Sigmoid colon (tissue), 7 donors: ENCODE results near the gene C12orf75. TPM values are rescaled to one million over a fixed set of nuclear protein-coding genes. Genes with fewer than 3 reads are reported as not detected.
A peak's percentile ranks its signal among the peaks of the same experiment; 100 is the strongest.

Source experiments
- DNase-seq: peaks from one replicate; pipeline ENCODE4 v3.0.0-alpha.2; 2019
- H3K27ac ChIP-seq, 4 donors: fragments of 200-600 bp; sonication (generic); one replicate each; pipeline ENCODE4 v1.5.1; 2016 to 2019; ENCODE audit warnings: mild to moderate bottlenecking in 1 of 4
- H3K27me3 ChIP-seq, 3 donors: fragments of 200-600 bp; sonication (generic); one replicate each; pipeline ENCODE4 v1.5.1; 2019; ENCODE audit warnings: mild to moderate bottlenecking in 1 of 3
- H3K36me3 ChIP-seq, 4 donors: fragments of 200-600 bp; sonication (generic); one replicate each; pipeline ENCODE4 v1.5.1; 2016 to 2019
- H3K4me1 ChIP-seq, 4 donors: fragments of 200-600 bp; sonication (generic); one replicate each; pipeline ENCODE4 v1.5.1; 2017 to 2019
- H3K4me3 ChIP-seq, 4 donors: fragments of 200-600 bp; sonication (generic); one replicate each; pipeline ENCODE4 v1.5.1; 2017 to 2019; ENCODE audit warnings: mild to moderate bottlenecking in 2 of 4, moderate library complexity in 1 of 4
- H3K9me3 ChIP-seq, 4 donors: fragments of 200-600 bp in 3 of 4; sonication (generic) in 3 of 4; one replicate each; pipeline versions ENCODE4 v1.5.1 to v1.6.1; 2013 to 2019
- EP300 ChIP-seq, 4 donors: sonication (generic); formaldehyde crosslinking; IDR thresholded peaks; one replicate each; pipeline ENCODE4 v1.6.1; 2017; ENCODE audit warnings: antibody characterized with exemption in 4 of 4
- POLR2A ChIP-seq, 2 donors: fragments of 450-650 bp; IDR thresholded peaks; one replicate each; pipeline ENCODE4 v1.6.1; 2016; ENCODE audit warnings: antibody characterized with exemption in 2 of 2, mild to moderate bottlenecking in 2 of 2, moderate library complexity in 2 of 2
- POLR2AphosphoS5 ChIP-seq, 4 donors: sonication (generic); formaldehyde crosslinking; IDR thresholded peaks; one replicate each; pipeline ENCODE4 v1.6.1; 2017; ENCODE audit warnings: antibody characterized with exemption in 4 of 4
- WGBS, 2 donors: extraction: QIAGEN DNeasy Blood & Tissue Kit; methylation state at CpG; one replicate each; pipeline ENCODE4 v1.1.7; 2013; 5-methylcytosine and 5-hydroxymethylcytosine counted together
- intact Hi-C: fragments of 100-400 bp; cut with DNase I; formaldehyde crosslinking; loops from one replicate; pipeline ENCODE4 v1.15.1; 2023
- polyA plus RNA-seq, 3 donors: library from polyadenylated mRNA; stranded (reverse); fragments of 200-250 nt; gene quantifications; one replicate each; pipeline ENCODE4 v1.2.3, GENCODE V29; 2013
- total RNA-seq, 4 donors: library from RNA; depleted of rRNA; stranded (reverse); fragments of >200 nt; gene quantifications; one replicate each; pipeline ENCODE4 v1.1.0, GENCODE V29; 2016
- TF ChIP-seq, protein P1 (sequence below), 4 experiments: fragments of 450-650 bp in 3 of 4; fragments of 200-600 bp in 1 of 4; IDR thresholded peaks; one replicate each; pipeline ENCODE4 v1.5.1; 2016 to 2019; ENCODE audit warnings: antibody characterized with exemption in 4 of 4, mild to moderate bottlenecking in 3 of 4, moderate library complexity in 2 of 4
- donor health status: healthy with polysubstance abuse.
- donor health status: Bipolar disorder and iron deficiency.
- donor health status: healthy.

C12orf75 gene
- total and polyA plus RNA-seq, 7 donors: 1.6 to 310 (median 4.4) TPM

- no peak for DNase-seq
- Histone ChIP-seq H3K27me3 (no peaks in the 10 kb centered on the region), H3K27ac (no peak overlapping the region), H3K9me3 (no peaks in the 10 kb centered on the region), H3K4me1 (no peaks in the 10 kb centered on the region), H3K36me3 (no peaks in the 10 kb centered on the region), H3K4me3 (no peak overlapping the region)
- 45 to 60% methylated on average over 3 of the region's 3 CpGs for WGBS, 2 donors
- intact Hi-C loops: no loop called here
- TF ChIP-seq POLR2A (IDR thresholded peaks at IDR 0.05) (no peak), EP300 (IDR thresholded peaks at IDR 0.05) (no peak), POLR2AphosphoS5 (IDR thresholded peaks at IDR 0.05) (no peak)
- TF ChIP-seq, protein P1, sequence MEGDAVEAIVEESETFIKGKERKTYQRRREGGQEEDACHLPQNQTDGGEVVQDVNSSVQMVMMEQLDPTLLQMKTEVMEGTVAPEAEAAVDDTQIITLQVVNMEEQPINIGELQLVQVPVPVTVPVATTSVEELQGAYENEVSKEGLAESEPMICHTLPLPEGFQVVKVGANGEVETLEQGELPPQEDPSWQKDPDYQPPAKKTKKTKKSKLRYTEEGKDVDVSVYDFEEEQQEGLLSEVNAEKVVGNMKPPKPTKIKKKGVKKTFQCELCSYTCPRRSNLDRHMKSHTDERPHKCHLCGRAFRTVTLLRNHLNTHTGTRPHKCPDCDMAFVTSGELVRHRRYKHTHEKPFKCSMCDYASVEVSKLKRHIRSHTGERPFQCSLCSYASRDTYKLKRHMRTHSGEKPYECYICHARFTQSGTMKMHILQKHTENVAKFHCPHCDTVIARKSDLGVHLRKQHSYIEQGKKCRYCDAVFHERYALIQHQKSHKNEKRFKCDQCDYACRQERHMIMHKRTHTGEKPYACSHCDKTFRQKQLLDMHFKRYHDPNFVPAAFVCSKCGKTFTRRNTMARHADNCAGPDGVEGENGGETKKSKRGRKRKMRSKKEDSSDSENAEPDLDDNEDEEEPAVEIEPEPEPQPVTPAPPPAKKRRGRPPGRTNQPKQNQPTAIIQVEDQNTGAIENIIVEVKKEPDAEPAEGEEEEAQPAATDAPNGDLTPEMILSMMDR (IDR thresholded peaks at IDR 0.05): no peak
These were observed 38.5 kb downstream of the C12orf75 start for GRCh38 chr12:105369014-105369413.

GRCh38 chr12:105374303-105374702, 43.8 kb downstream of the C12orf75 start:
- no peak overlapping the region for H3K4me3 ChIP-seq
- intact Hi-C loops: no loop called here
- no peaks in the 10 kb centered on the region for H3K27me3 ChIP-seq
- no peak for TF ChIP-seq POLR2AphosphoS5 (IDR thresholded peaks at IDR 0.05)
- TF ChIP-seq EP300 (IDR thresholded peaks at IDR 0.05): no peak
- WGBS, 2 donors: 82 to 92% methylated on average over 1 of the region's 1 CpG
- no peak for DNase-seq
- H3K4me1 ChIP-seq: no peaks in the 10 kb centered on the region
- no peak overlapping the region for H3K27ac ChIP-seq
- H3K36me3 ChIP-seq: no peaks in the 10 kb centered on the region
- no peaks in the 10 kb centered on the region for H3K9me3 ChIP-seq

- no peak for DNase-seq
- Histone ChIP-seq H3K36me3 (no peaks in the 10 kb centered on the region), H3K27me3 (no peaks in the 10 kb centered on the region), H3K4me3 (no peak overlapping the region), H3K4me1 (no peaks in the 10 kb centered on the region), H3K9me3 (no peaks in the 10 kb centered on the region), H3K27ac (no peak overlapping the region)
- WGBS, 2 donors: 91 to 93% methylated on average over 4 of the region's 4 CpGs
- intact Hi-C loops: no loop called here
- TF ChIP-seq EP300 (IDR thresholded peaks at IDR 0.05) (no peak), POLR2AphosphoS5 (IDR thresholded peaks at IDR 0.05) (no peak), POLR2A (IDR thresholded peaks at IDR 0.05) (no peak)
- TF ChIP-seq, protein P1 (IDR thresholded peaks at IDR 0.05): no peak
These were observed 46.6 kb downstream of the C12orf75 start for GRCh38 chr12:105377077-105377476.

DNA sequence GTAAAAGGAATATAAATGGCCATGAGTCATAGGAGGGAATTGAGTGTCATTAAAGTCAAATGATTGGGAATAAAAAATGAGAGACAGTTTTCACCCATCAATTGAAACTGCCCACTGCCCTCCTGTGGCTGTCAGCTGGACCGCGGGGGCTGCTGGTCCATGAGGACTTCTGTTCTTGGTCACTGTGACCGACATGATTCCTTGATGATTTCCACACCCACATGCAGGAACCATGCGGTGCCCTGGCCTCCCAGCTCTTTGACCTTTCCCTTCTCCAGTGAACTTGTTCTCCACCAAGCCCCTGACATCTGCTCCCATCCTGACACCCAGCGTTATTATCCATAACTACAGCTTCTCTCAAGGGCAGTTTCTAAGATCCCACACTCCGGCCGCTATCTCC, 48.4 kb downstream of the C12orf75 start:
- Histone ChIP-seq H3K4me1 (peaks cover 0 to 9% (median 4%) of the 10 kb centered on the region in 4 donors), H3K9me3 (no peaks in the 10 kb centered on the region), H3K36me3 (no peaks in the 10 kb centered on the region), H3K4me3 (no peak overlapping the region), H3K27me3 (no peaks in the 10 kb centered on the region), H3K27ac (no peak overlapping the region)
- WGBS, 2 donors: 92 to 93% methylated on average over 7 of the region's 7 CpGs
- DNase-seq: no peak
- intact Hi-C loops: no loop called here
- no peak for TF ChIP-seq EP300 (IDR thresholded peaks at IDR 0.05)
- TF ChIP-seq POLR2A (IDR thresholded peaks at IDR 0.05): no peak
- TF ChIP-seq, protein P1 (IDR thresholded peaks at IDR 0.05): no peak

DNA sequence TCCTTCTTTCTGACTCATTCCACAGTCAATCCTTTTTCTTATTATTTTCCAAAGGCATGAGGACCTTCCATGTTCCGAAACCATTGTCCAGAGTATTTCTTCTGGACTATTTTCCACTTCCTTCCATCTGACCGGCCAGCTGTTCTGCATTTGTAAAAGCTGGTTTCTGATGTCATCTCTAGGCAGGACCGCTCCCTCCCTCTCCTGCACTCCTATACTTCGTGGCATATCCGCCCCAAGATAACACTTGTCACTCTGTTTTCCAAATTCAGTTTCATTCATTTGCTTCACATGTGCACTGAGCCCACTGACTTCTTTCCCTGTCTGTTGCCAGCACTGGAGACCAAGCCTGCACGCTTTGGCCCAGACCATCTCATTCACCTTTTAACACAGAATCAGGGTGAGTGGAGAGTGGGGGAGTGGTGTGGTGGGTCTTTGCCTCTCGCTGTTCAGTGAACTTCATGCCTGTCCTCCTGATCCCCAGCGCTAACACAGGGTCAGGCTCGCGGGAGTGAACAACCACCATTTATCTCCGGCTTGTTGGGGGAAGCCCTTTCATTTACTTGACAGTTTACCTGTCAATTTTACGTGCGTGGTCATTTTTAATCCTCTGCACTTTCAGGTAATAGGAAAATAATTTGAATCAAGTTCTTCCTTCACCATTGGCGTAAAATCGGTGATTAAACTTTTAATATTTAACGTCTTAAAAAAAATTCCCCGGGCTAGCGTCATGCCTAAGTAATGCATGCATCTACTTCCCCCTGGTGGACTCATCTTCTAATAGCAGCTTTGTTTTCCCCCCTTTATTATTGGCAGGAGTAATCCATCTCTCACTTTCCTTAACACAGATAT, 52.5 kb downstream of the C12orf75 start:
- Histone ChIP-seq H3K4me3 (peak overlapping the region in 3 of 4 donors; percentile 11 to 25 (median 24)), H3K4me1 (peaks cover 0 to 9% (median 4%) of the 10 kb centered on the region in 4 donors), H3K9me3 (no peaks in the 10 kb centered on the region), H3K27me3 (no peaks in the 10 kb centered on the region), H3K36me3 (no peaks in the 10 kb centered on the region), H3K27ac (no peak overlapping the region)
- no peak for DNase-seq
- TF ChIP-seq POLR2A (IDR thresholded peaks at IDR 0.05): no peak
- TF ChIP-seq, protein P1 (IDR thresholded peaks at IDR 0.05): peak; percentile 52 to 75 (median 69)
- 23 to 35% methylated on average over 18 of the region's 18 CpGs for WGBS, 2 donors
- intact Hi-C loops: no loop called here
